T-cell (primary cell): ENCODE measurements around the gene BRD4. TPM values are rescaled to one million over a fixed set of nuclear protein-coding genes. Genes with fewer than 3 reads are reported as not detected.
A peak's percentile ranks its signal among the peaks of the same experiment; 100 is the strongest.

ENCODE experiments used
- ATAC-seq, 4 experiments: fragments of 200-7000 bp in 3 of 4; fragments of 150-1000 bp in 1 of 4; cut with Tn5 transposase; replicated peaks in 1 of 4; 1 replicate in 3 of 4; 2 replicates in 1 of 4; pipeline ENCODE4 v1.10.0; 2021; ENCODE audit warnings: moderate library complexity in 3 of 4, mild to moderate bottlenecking in 2 of 4, moderate number of reproducible peaks in 1 of 4
- CTCF ChIA-PET, 2 donors: fragments of 300-600 bp; sonication (Branson Sonifier 250); formaldehyde crosslinking; loops; one replicate each; lab custom pipeline; 2022; ENCODE audit warnings: antibody characterized with exemption in 2 of 2; lab: Charles Lee
- POLR2A ChIA-PET, 2 donors: fragments of 300-600 bp; sonication (Branson Sonifier 250); formaldehyde crosslinking; loops; one replicate each; lab custom pipeline; 2022; ENCODE audit warnings: antibody characterized with exemption in 2 of 2; lab: Charles Lee
- DNase-seq, 35 experiments: peaks; one replicate each; pipeline versions ENCODE4 v3.0.0 to v3.0.0-alpha.2; 2013 to 2023
- H3K27ac ChIP-seq: one replicate; pipeline ENCODE4 v1.5.1; 2013; ENCODE audit warnings: low read length
- H3K27me3 ChIP-seq, 2 experiments: replicated peaks in 1 of 2; 1 replicate in 1 of 2; 2 replicates in 1 of 2; pipeline versions ENCODE4 v1.6.1 to v1.7.0; 2013; ENCODE audit warnings: low read length in 1 of 2, mixed read lengths in 1 of 2; ENCODE audit not compliant: control insufficient read depth in 2 of 2, insufficient read depth in 2 of 2; ENCODE audit errors: extremely low read depth in 1 of 2
- H3K36me3 ChIP-seq, 2 donors: 1 replicate in 1 of 2; 2 replicates in 1 of 2; pipeline versions ENCODE4 v1.6.1 to v1.7.0; 2013; ENCODE audit warnings: low read length in 1 of 2; ENCODE audit not compliant: control insufficient read depth in 2 of 2, insufficient read depth in 1 of 2; ENCODE audit errors: extremely low read depth in 1 of 2
- H3K4me1 ChIP-seq, 2 experiments: 1 replicate in 1 of 2; 2 replicates in 1 of 2; pipeline versions ENCODE4 v1.6.1 to v1.7.0; 2013; ENCODE audit warnings: low read length in 2 of 2, mixed read lengths in 1 of 2; ENCODE audit not compliant: insufficient read depth in 2 of 2, control insufficient read depth in 1 of 2; ENCODE audit errors: extremely low read depth in 1 of 2
- H3K4me3 ChIP-seq, 2 donors: 1 replicate in 1 of 2; 2 replicates in 1 of 2; pipeline versions ENCODE4 v1.5.1 to v1.7.0; 2013; ENCODE audit warnings: mild to moderate bottlenecking in 2 of 2, low read length in 1 of 2, moderate library complexity in 1 of 2; ENCODE audit not compliant: control insufficient read depth in 1 of 2; ENCODE audit errors: extremely low read depth in 1 of 2
- H3K9me3 ChIP-seq: 2 replicates; pipeline ENCODE4 v1.7.0; 2013
- H3K27ac Mint-ChIP-seq, 2 donors: one replicate each; pipeline ENCODE4 v1.8.0; 2020 to 2021; ENCODE audit warnings: mild to moderate bottlenecking in 2 of 2, mixed read lengths in 2 of 2
- H3K27me3 Mint-ChIP-seq, 2 donors: one replicate each; pipeline ENCODE4 v1.8.0; 2021 to 2022; ENCODE audit warnings: mixed read lengths in 2 of 2
- H3K36me3 Mint-ChIP-seq: one replicate; pipeline ENCODE4 v1.8.0; 2021; ENCODE audit warnings: mixed read lengths
- H3K4me1 Mint-ChIP-seq, 3 donors: one replicate each; pipeline ENCODE4 v1.8.0; 2020 to 2022; ENCODE audit warnings: mixed read lengths in 3 of 3, mild to moderate bottlenecking in 1 of 3
- H3K4me3 Mint-ChIP-seq, 3 donors: one replicate each; pipeline ENCODE4 v1.8.0; 2020 to 2022; ENCODE audit warnings: mild to moderate bottlenecking in 3 of 3, mixed read lengths in 3 of 3, moderate library complexity in 3 of 3
- H3K9me3 Mint-ChIP-seq, 3 donors: one replicate each; pipeline ENCODE4 v1.8.0; 2020 to 2022; ENCODE audit warnings: mixed read lengths in 3 of 3
- WGBS: methylation state at CpG from one replicate; pipeline ENCODE4 v1.1.5; 2013; ENCODE audit warnings: missing lambda C conversion rate; ENCODE audit not compliant: insufficient coverage; 5-methylcytosine and 5-hydroxymethylcytosine counted together
- total RNA-seq, 35 experiments: library from RNA in 6 of 35; stranded (reverse) in 6 of 35; fragments of 120-200 nt in 1 of 35; gene quantifications; one replicate each; pipeline versions ENCODE4 v1.2.1 to v1.2.4 and lab custom pipeline; 2013 to 2026

The BRD4 gene
- total RNA-seq, 5 donors from 2014 or later (not counting 1 experiment from before 2014, with no cell fraction given) = 115 to 154 (median 139) TPM

- Mint-ChIP-seq H3K9me3 (no peaks in the 10 kb centered on the region), H3K36me3 (peaks cover 4% of the 10 kb centered on the region), H3K27me3 (no peaks in the 10 kb centered on the region), H3K4me3 (peak overlapping the region in 2 of 3 donors; percentile 54 to 60), H3K27ac (peak overlapping the region; percentile 36 to 62), H3K4me1 (peaks cover 90 to 94% (median 93%) of the 10 kb centered on the region in 3 donors)
- no peaks in the 10 kb centered on the region for H3K27me3 ChIP-seq
- no peak for ATAC-seq
- peaks cover 29 to 71% of the 10 kb centered on the region in 2 experiments for H3K4me1 ChIP-seq
- WGBS = 85% methylated on average over 6 of the region's 7 CpGs
- no peak overlapping the region for H3K4me3 ChIP-seq
- ChIA-PET POLR2A (interaction anchor here in 1 of 2 donors (0.7 kb wide), 2 partner anchors 9 to 15 kb away, joined by 4 to 14 read pairs; no protein-coding TSS in a partner anchor), CTCF (interaction anchor here in 1 of 2 donors (0.6 kb wide), 2 partner anchors 85 to 1138 kb away, joined by 3 read pairs; no protein-coding TSS in a partner anchor)
- H3K27ac ChIP-seq = no peak overlapping the region
- H3K9me3 ChIP-seq = no peaks in the 10 kb centered on the region
- no peak for DNase-seq
- H3K36me3 ChIP-seq = no peaks in the 10 kb centered on the region
Observed at GRCh38 chr19:15303105-15303780, 29.1 kb downstream of the BRD4 start.

GRCh38 chr19:15300533-15301197 lies 31.7 kb downstream of the BRD4 start:
- Mint-ChIP-seq H3K9me3 (no peaks in the 10 kb centered on the region), H3K4me1 (peaks cover 93 to 96% (median 96%) of the 10 kb centered on the region in 3 donors), H3K27ac (peak overlapping the region; percentile 46 to 55), H3K27me3 (no peaks in the 10 kb centered on the region), H3K36me3 (peaks cover 3% of the 10 kb centered on the region), H3K4me3 (peak overlapping the region in 2 of 3 donors; percentile 24 to 54)
- Histone ChIP-seq H3K36me3 (peaks cover 0 to 5% of the 10 kb centered on the region in 2 donors), H3K9me3 (no peaks in the 10 kb centered on the region), H3K27me3 (no peaks in the 10 kb centered on the region), H3K4me1 (peaks cover 38 to 74% of the 10 kb centered on the region in 2 experiments), H3K27ac (no peak overlapping the region), H3K4me3 (no peak overlapping the region)
- no peak for ATAC-seq
- ChIA-PET POLR2A (no interaction called here), CTCF (no interaction called here)
- WGBS = 48% methylated on average over 2 of the region's 6 CpGs
- DNase-seq = no peak

DNA sequence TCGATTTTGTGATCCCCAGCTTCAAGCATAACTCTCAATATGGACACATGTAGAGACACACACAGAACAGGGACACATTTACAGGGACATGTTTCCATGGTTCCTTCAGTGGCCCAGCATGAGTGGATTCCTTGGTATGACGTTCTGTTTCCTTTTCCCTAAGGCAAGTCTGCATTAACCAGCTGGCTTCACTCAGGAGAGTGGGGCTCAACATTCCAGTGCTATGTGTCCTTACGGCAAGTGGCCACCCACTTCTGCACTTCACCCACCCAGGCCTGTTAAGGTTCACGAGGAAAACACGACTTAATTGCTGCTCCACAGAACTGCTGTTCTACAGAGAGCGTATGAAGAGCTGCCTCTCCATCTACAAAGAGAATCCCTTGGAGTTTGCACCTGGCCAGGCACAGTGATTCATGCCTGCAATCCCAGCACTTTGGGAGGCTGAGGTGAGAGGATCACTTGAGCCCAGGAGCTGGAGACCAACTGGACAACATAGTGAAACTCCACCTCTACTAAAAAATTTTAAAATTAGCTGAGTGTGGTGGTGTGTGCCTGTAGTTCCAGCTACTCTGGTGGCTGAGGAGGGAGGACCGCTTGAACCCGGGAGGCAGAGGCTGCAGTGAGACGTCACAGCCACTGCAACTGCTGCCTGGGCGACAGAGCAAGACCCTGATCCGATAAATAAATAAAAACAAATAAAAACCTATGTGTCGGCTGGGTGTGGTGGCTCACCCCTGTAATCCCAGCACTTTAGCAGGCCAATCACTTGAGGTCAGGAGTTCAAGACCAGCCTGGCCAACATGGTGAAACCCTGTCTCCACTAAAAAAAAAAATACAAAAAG lies 32.5 kb downstream of the BRD4 start:
- peaks cover 40 to 77% of the 10 kb centered on the region in 2 experiments for H3K4me1 ChIP-seq
- Mint-ChIP-seq H3K9me3 (no peaks in the 10 kb centered on the region), H3K27me3 (no peaks in the 10 kb centered on the region), H3K27ac (peak overlapping the region; percentile 15 to 77), H3K4me1 (peaks cover 93 to 97% (median 96%) of the 10 kb centered on the region in 3 donors), H3K36me3 (peaks cover 7% of the 10 kb centered on the region), H3K4me3 (peak overlapping the region in 2 of 3 donors; percentile 17 to 54)
- WGBS = 89% methylated on average over 10 of the region's 12 CpGs
- H3K27ac ChIP-seq = no peak overlapping the region
- no peak overlapping the region for H3K4me3 ChIP-seq
- H3K36me3 ChIP-seq = peaks cover 0 to 5% of the 10 kb centered on the region in 2 donors
- no peaks in the 10 kb centered on the region for H3K9me3 ChIP-seq
- ATAC-seq (no peak), DNase-seq (no peak)
- ChIA-PET POLR2A (no interaction called here), CTCF (no interaction called here)
- H3K27me3 ChIP-seq = no peaks in the 10 kb centered on the region

DNA sequence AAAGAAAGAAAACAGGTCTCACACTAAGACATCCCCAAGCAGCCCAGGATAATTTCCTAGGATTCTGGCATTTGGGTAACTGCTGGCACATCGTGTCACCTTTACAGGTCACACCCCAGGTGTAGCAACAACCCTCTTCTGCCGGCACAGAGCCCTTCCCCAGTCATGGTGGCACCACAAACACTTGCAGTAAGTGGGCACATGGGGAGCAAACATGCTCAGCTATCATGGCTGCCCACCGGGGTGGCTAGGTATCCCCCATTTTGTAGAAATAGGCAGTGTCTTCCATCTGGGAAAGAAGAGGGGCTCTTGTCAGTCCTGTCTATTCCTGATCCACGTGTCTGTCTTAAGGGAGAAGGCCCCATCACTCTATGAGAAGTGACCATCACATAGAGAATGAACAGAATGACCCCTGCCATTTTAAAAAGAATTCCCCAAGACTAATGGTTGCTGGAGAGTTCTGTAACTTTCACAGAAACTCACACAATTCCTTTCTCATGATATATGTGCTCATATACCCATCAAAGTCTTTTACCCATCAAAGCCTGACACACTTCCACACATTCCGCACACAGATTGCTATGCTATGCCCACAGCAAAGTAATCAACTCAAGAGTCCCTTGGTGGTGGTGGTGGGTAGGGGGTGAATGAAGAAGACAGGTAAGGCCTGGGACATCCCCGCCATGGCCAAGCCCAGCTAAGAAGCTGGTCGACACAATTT lies 33.3 kb downstream of the BRD4 start:
- ATAC-seq = no peak
- no peak for DNase-seq
- Mint-ChIP-seq H3K9me3 (no peaks in the 10 kb centered on the region), H3K36me3 (peaks cover 7% of the 10 kb centered on the region), H3K27ac (peak overlapping the region in 1 of 2 donors; percentile 77), H3K4me1 (peaks cover 93 to 97% (median 96%) of the 10 kb centered on the region in 3 donors), H3K27me3 (no peaks in the 10 kb centered on the region), H3K4me3 (peak overlapping the region; percentile 14 to 54 (median 17))
- H3K4me1 ChIP-seq = peaks cover 38 to 77% of the 10 kb centered on the region in 2 experiments
- ChIA-PET CTCF (interaction anchor here (0.6 kb wide), 2 partner anchors 26 to 1390 kb away, joined by 4 to 5 read pairs; no protein-coding TSS in a partner anchor), POLR2A (interaction anchor here (0.6 to 0.7 kb wide), 6 partner anchors 9 to 78 kb away, joined by 4 to 10 read pairs (median 6); no protein-coding TSS in a partner anchor)
- H3K36me3 ChIP-seq = peaks cover 0 to 5% of the 10 kb centered on the region in 2 donors
- no peaks in the 10 kb centered on the region for H3K27me3 ChIP-seq
- H3K27ac ChIP-seq = no peak overlapping the region
- 68% methylated on average over 4 of the region's 7 CpGs for WGBS
- no peaks in the 10 kb centered on the region for H3K9me3 ChIP-seq
- peak overlapping the region in 1 of 2 donors; percentile 2 for H3K4me3 ChIP-seq

DNA sequence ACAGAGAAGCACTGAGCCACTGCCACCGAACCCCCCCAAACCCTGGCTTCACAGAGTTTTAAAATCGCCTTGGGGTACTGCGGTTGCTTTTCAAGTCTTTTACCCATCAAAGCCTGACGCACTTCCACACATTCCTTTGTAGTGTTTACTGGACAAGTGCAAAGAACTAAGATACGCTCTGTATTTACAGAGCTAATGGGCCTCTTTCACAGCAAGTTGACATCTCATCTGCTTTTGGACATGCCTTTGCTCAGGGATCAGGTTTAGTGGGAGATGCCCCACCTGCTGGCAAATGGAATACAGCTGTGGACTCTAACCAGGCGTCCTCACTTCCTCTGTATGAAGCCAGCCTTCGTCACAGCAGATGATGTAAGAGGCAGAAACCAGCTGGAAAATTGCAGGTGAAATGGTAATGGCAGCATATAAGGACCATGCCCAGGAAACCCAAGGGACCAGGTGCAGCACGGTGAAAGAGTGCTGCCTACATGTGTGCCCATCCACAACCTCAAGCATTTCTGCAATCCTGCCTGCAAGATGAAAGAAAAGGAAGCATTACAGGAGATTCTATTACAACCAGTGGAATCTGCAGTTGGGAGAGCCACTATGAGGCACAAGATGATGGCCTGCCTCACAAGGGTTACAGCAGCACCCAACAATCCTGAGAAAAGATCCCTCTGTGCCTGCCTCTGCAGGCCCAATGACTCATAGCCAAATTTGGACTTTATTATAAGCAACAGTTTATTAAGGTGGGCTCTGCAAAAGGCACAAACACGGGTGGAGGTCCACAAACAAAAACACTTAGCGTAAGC lies 34.7 kb downstream of the BRD4 start:
- peaks cover 7% of the 10 kb centered on the region for H3K36me3 Mint-ChIP-seq
- H3K9me3 Mint-ChIP-seq = no peaks in the 10 kb centered on the region
- H3K4me3 Mint-ChIP-seq = peak overlapping the region; percentile 47 to 54 (median 52)
- peaks cover 0 to 5% of the 10 kb centered on the region in 2 donors for H3K36me3 ChIP-seq
- 38% methylated on average over 6 of the region's 10 CpGs for WGBS
- no peaks in the 10 kb centered on the region for H3K9me3 ChIP-seq
- peak in 22 of 35 experiments; percentile 3 to 68 (median 30) for DNase-seq
- peak overlapping the region; percentile 7 for H3K27ac ChIP-seq
- CTCF ChIA-PET = interaction anchor here in 1 of 2 donors (1.3 kb wide), 1 partner anchor 9 kb away, joined by 3 read pairs; no protein-coding TSS in a partner anchor
- H3K4me1 Mint-ChIP-seq = peaks cover 95 to 97% (median 96%) of the 10 kb centered on the region in 3 donors
- peak overlapping the region in 1 of 2 donors; percentile 6 for H3K4me3 ChIP-seq
- POLR2A ChIA-PET = no interaction called here
- peak; percentile 14 to 66 (median 30) for ATAC-seq
- no peaks in the 10 kb centered on the region for H3K27me3 ChIP-seq
- H3K27me3 Mint-ChIP-seq = no peaks in the 10 kb centered on the region
- peaks cover 46 to 82% of the 10 kb centered on the region in 2 experiments for H3K4me1 ChIP-seq
- H3K27ac Mint-ChIP-seq = peak overlapping the region; percentile 68 to 85
